HL-60 (cell line): ENCODE results near the gene SLC5A2.

Experiments
- CTCF ChIP-seq: IDR thresholded peaks from one replicate; pipeline ENCODE4 v1.5.1; 2011; ENCODE audit warnings: low read length, control low read depth, inconsistent platforms; ENCODE audit not compliant: insufficient read depth
- POLR2AphosphoS5 ChIP-seq: IDR thresholded peaks from 2 replicates; pipeline ENCODE4 v1.6.1; 2012; ENCODE audit warnings: low read depth
- REST ChIP-seq: IDR thresholded peaks from 2 replicates; pipeline ENCODE4 v1.6.1; 2012; ENCODE audit warnings: low read depth; ENCODE audit not compliant: insufficient replicate concordance

GRCh38 chr16:31464348-31464769, 18.6 kb upstream of the SLC5A2 start:
- TF ChIP-seq CTCF (no peak), REST (no peak), POLR2AphosphoS5 (no peak)
